Type B pancreatic cell (in vitro differentiated cells): Measurements from ENCODE around the gene B4GALT7. TPM values are rescaled to one million over a fixed set of nuclear protein-coding genes. Genes with fewer than 3 reads are reported as not detected.

Source experiments
- DNase-seq: peaks from one replicate; pipeline ENCODE4 v3.0.0; 2021; ENCODE audit warnings: mixed read lengths; ENCODE audit not compliant: unreplicated experiment; ENCODE audit errors: extremely low spot score
- H3K27ac Mint-ChIP-seq: 2 replicates; pipeline ENCODE4 v1.8.0; 2021; ENCODE audit warnings: mild to moderate bottlenecking, mixed read lengths
- H3K27me3 Mint-ChIP-seq: 2 replicates; pipeline ENCODE4 v1.8.0; 2021; ENCODE audit warnings: mixed read lengths
- H3K36me3 Mint-ChIP-seq: 2 replicates; pipeline ENCODE4 v1.8.0; 2021; ENCODE audit warnings: mixed read lengths
- H3K4me1 Mint-ChIP-seq: one replicate; pipeline ENCODE4 v1.8.0; 2021; ENCODE audit warnings: mixed read lengths; ENCODE audit not compliant: unreplicated experiment
- H3K4me3 Mint-ChIP-seq: 2 replicates; pipeline ENCODE4 v1.8.0; 2021; ENCODE audit warnings: mild to moderate bottlenecking, mixed read lengths
- H3K9me3 Mint-ChIP-seq: 2 replicates; pipeline ENCODE4 v1.8.0; 2021; ENCODE audit warnings: mixed read lengths
- total RNA-seq: library from RNA; stranded (reverse); gene quantifications from 2 replicates; pipeline ENCODE4 v1.2.1, GENCODE V29; 2021; ENCODE audit warnings: low replicate concordance
- TF ChIP-seq, protein P1 (sequence below): fragments of 200-600 bp; sonication (generic); conservative IDR thresholded peaks from 2 replicates; pipeline ENCODE4 v1.5.0; 2021; ENCODE audit warnings: antibody characterized with exemption, mild to moderate bottlenecking

The B4GALT7 gene
- total RNA-seq, 1 donor from 2014 or later: 30.9 TPM

DNA sequence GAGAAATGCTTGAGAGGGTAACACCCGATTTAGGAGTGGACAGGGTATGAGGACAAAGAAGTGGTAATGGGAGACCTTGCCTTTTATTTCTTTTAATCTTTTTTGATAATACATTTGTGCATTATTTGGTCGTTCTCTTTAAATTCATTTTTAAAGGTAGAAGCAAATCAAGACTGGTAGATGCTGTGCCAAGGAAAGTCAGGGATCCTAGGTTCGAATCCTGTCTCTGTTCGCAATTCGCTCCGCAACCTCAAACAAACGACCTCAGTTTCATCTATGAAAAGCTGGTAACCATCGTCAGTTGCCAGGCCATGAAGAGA, 8.3 kb upstream of the B4GALT7 start:
- Mint-ChIP-seq H3K27ac (peak overlapping the region; percentile 89), H3K36me3 (peaks cover 15% of the 10 kb centered on the region), H3K4me1 (no peaks in the 10 kb centered on the region), H3K9me3 (no peaks in the 10 kb centered on the region), H3K27me3 (peaks cover 33% of the 10 kb centered on the region), H3K4me3 (peak overlapping the region; percentile 95)
- no peak for DNase-seq
- TF ChIP-seq, protein P1, sequence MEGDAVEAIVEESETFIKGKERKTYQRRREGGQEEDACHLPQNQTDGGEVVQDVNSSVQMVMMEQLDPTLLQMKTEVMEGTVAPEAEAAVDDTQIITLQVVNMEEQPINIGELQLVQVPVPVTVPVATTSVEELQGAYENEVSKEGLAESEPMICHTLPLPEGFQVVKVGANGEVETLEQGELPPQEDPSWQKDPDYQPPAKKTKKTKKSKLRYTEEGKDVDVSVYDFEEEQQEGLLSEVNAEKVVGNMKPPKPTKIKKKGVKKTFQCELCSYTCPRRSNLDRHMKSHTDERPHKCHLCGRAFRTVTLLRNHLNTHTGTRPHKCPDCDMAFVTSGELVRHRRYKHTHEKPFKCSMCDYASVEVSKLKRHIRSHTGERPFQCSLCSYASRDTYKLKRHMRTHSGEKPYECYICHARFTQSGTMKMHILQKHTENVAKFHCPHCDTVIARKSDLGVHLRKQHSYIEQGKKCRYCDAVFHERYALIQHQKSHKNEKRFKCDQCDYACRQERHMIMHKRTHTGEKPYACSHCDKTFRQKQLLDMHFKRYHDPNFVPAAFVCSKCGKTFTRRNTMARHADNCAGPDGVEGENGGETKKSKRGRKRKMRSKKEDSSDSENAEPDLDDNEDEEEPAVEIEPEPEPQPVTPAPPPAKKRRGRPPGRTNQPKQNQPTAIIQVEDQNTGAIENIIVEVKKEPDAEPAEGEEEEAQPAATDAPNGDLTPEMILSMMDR: no peak

- H3K27me3 Mint-ChIP-seq: peaks cover 30% of the 10 kb centered on the region
- H3K27ac Mint-ChIP-seq: peak within 1 kb of the TSS; percentile 89
- peak; percentile 93 for DNase-seq
- H3K4me1 Mint-ChIP-seq: no peaks in the 10 kb centered on the region
- H3K9me3 Mint-ChIP-seq: no peaks in the 10 kb centered on the region
- TF ChIP-seq, protein P1: no peak
- H3K4me3 Mint-ChIP-seq: peak within 1 kb of the TSS; percentile 95
- H3K36me3 Mint-ChIP-seq: peaks cover 15% of the 10 kb centered on the region
Observed at GRCh38 chr5:177592010-177592834, 7.7 kb upstream of the B4GALT7 start, which contains the start of gene TMED9. Gene TMED9 (plus strand): TSS chr5:177592203. CDS start chr5:177592215, 12 bp downstream.

- H3K4me1 Mint-ChIP-seq: no peaks in the 10 kb centered on the region
- H3K4me3 Mint-ChIP-seq: peak overlapping the region; percentile 95
- TF ChIP-seq, protein P1: no peak
- peaks cover 28% of the 10 kb centered on the region for H3K27me3 Mint-ChIP-seq
- H3K36me3 Mint-ChIP-seq: peaks cover 15% of the 10 kb centered on the region
- peak overlapping the region; percentile 89 for H3K27ac Mint-ChIP-seq
- no peaks in the 10 kb centered on the region for H3K9me3 Mint-ChIP-seq
- no peak for DNase-seq
Observed at GRCh38 chr5:177592905-177593304, 7.0 kb upstream of the B4GALT7 start.

DNA sequence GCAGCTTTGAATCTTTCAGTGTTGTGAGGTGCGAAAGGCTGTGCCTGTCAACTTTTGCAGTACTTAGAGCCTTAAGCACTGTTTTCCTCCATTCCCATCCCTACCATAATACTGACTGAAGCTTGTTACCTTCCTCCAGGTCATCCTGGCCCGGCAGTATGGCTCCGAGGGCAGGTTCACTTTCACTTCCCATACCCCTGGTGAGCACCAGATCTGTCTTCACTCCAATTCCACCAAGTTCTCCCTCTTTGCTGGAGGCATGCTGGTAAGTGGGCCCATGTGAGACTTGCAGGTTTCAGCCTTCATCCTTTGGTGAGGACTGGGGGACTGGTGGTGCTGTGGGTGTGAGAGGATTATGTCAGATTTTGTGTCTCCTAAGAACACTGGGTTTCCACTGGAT, 6.4 kb upstream of the B4GALT7 start:
- H3K4me3 Mint-ChIP-seq: peak overlapping the region; percentile 95
- H3K27me3 Mint-ChIP-seq: peaks cover 22% of the 10 kb centered on the region
- H3K36me3 Mint-ChIP-seq: peaks cover 15% of the 10 kb centered on the region
- H3K27ac Mint-ChIP-seq: peak overlapping the region; percentile 89
- no peak for DNase-seq
- no peaks in the 10 kb centered on the region for H3K4me1 Mint-ChIP-seq
- TF ChIP-seq, protein P1: no peak
- H3K9me3 Mint-ChIP-seq: no peaks in the 10 kb centered on the region

GRCh38 chr5:177594071-177594470, 5.9 kb upstream of the B4GALT7 start:
- DNase-seq: no peak
- H3K36me3 Mint-ChIP-seq: peaks cover 15% of the 10 kb centered on the region
- no peaks in the 10 kb centered on the region for H3K9me3 Mint-ChIP-seq
- H3K27me3 Mint-ChIP-seq: peaks cover 16% of the 10 kb centered on the region
- peak overlapping the region; percentile 95 for H3K4me3 Mint-ChIP-seq
- no peaks in the 10 kb centered on the region for H3K4me1 Mint-ChIP-seq
- peak overlapping the region; percentile 23 for H3K27ac Mint-ChIP-seq
- TF ChIP-seq, protein P1: no peak
